Mesothelial cell of epicardium (in vitro differentiated cells): ENCODE data around the gene MAF. TPM values are rescaled to one million over a fixed set of nuclear protein-coding genes. Genes with fewer than 3 reads are reported as not detected.
A peak's percentile ranks its signal among the peaks of the same experiment; 100 is the strongest.

Experiments used
- DNase-seq, 2 experiments: peaks; one replicate each; pipeline ENCODE4 v3.0.0; 2021; ENCODE audit warnings: low spot score in 2 of 2; ENCODE audit not compliant: unreplicated experiment in 2 of 2
- H3K27ac Mint-ChIP-seq: 2 replicates; pipeline ENCODE4 v1.8.0; 2021; ENCODE audit warnings: mixed read lengths
- H3K27me3 Mint-ChIP-seq: 2 replicates; pipeline ENCODE4 v1.8.0; 2021; ENCODE audit warnings: low read depth, mixed read lengths
- H3K36me3 Mint-ChIP-seq: 2 replicates; pipeline ENCODE4 v1.8.0; 2021; ENCODE audit warnings: mixed read lengths
- H3K4me1 Mint-ChIP-seq: 2 replicates; pipeline ENCODE4 v1.8.0; 2021; ENCODE audit warnings: mixed read lengths
- H3K4me3 Mint-ChIP-seq: 2 replicates; pipeline ENCODE4 v1.8.0; 2021; ENCODE audit warnings: mild to moderate bottlenecking, moderate library complexity, mixed read lengths
- H3K9me3 Mint-ChIP-seq: 2 replicates; pipeline ENCODE4 v1.8.0; 2021; ENCODE audit warnings: mixed read lengths
- CTCF ChIP-seq: fragments of 200-600 bp; sonication (generic); IDR thresholded peaks from one replicate; pipeline ENCODE4 v1.5.0; 2021; ENCODE audit warnings: antibody characterized with exemption; ENCODE audit not compliant: unreplicated experiment
- total RNA-seq: library from RNA; stranded (reverse); gene quantifications from 3 replicates; pipeline ENCODE4 v1.2.1, GENCODE V29; 2021

MAF gene
- total RNA-seq, 1 donor from 2014 or later = 12.9 TPM

- TF ChIP-seq CTCF = no peak
- peak in 1 of 2 experiments; percentile 59 for DNase-seq
- peak overlapping the region; percentile 71 for H3K27ac Mint-ChIP-seq
- peaks cover 45% of the 10 kb centered on the region for H3K4me1 Mint-ChIP-seq
- peaks cover 35% of the 10 kb centered on the region for H3K27me3 Mint-ChIP-seq
- no peaks in the 10 kb centered on the region for H3K36me3 Mint-ChIP-seq
- H3K4me3 Mint-ChIP-seq = peak overlapping the region; percentile 82
- no peaks in the 10 kb centered on the region for H3K9me3 Mint-ChIP-seq
These were observed 1.2 kb downstream of the MAF start for GRCh38 chr16:79599256-79599836.

- Mint-ChIP-seq H3K9me3 (no peaks in the 10 kb centered on the region), H3K27ac (peak overlapping the region; percentile 71), H3K27me3 (peaks cover 31% of the 10 kb centered on the region), H3K36me3 (no peaks in the 10 kb centered on the region), H3K4me1 (peaks cover 41% of the 10 kb centered on the region), H3K4me3 (peak overlapping the region; percentile 78)
- peak in 1 of 2 experiments; percentile 57 for DNase-seq
- no peak for TF ChIP-seq CTCF
These were observed 2.0 kb downstream of the MAF start for GRCh38 chr16:79598348-79599181.

GRCh38 chr16:79598063-79598347 is 2.5 kb downstream of the MAF start:
- Mint-ChIP-seq H3K27ac (peak overlapping the region; percentile 71), H3K9me3 (no peaks in the 10 kb centered on the region), H3K27me3 (peaks cover 31% of the 10 kb centered on the region), H3K36me3 (no peaks in the 10 kb centered on the region), H3K4me1 (peaks cover 41% of the 10 kb centered on the region), H3K4me3 (peak overlapping the region; percentile 78)
- no peak for DNase-seq
- no peak for TF ChIP-seq CTCF

GRCh38 chr16:79597277-79598062 is 3.1 kb downstream of the MAF start:
- Mint-ChIP-seq H3K9me3 (no peaks in the 10 kb centered on the region), H3K4me3 (peak overlapping the region; percentile 78), H3K4me1 (peaks cover 35% of the 10 kb centered on the region), H3K27me3 (peaks cover 30% of the 10 kb centered on the region), H3K27ac (no peak overlapping the region), H3K36me3 (no peaks in the 10 kb centered on the region)
- no peak for DNase-seq
- TF ChIP-seq CTCF = no peak

GRCh38 chr16:79595931-79596450 is 4.5 kb downstream of the MAF start:
- peaks cover 43% of the 10 kb centered on the region for H3K27me3 Mint-ChIP-seq
- no peaks in the 10 kb centered on the region for H3K9me3 Mint-ChIP-seq
- DNase-seq = no peak
- no peak for TF ChIP-seq CTCF
- peak overlapping the region; percentile 8 for H3K4me3 Mint-ChIP-seq
- H3K36me3 Mint-ChIP-seq = no peaks in the 10 kb centered on the region
- H3K27ac Mint-ChIP-seq = no peak overlapping the region
- H3K4me1 Mint-ChIP-seq = peaks cover 27% of the 10 kb centered on the region
